Measurements from ENCODE around the gene LDLRAD4.

LDLRAD4 gene

DNA sequence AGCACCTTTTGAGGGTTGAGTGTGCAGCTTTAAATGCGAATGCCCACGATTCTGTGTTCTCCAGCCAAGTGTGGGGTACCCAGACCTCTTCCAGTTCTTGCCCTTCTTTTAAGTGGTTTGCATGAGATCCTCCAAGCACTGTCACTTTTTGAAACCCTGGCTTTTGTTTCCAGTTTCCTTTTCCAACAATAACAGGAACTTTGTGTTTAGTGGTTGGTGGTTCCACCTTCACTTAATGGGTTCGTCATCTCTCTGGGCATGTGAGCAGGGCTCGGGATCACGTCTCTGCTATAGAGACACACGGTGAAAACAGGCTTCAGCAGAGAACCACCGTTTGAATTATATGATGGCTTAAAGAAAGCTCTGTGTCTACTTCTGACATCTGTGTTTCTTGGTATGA is 197.6 kb downstream of the LDLRAD4 start:
- no peak for DNase-seq

DNA sequence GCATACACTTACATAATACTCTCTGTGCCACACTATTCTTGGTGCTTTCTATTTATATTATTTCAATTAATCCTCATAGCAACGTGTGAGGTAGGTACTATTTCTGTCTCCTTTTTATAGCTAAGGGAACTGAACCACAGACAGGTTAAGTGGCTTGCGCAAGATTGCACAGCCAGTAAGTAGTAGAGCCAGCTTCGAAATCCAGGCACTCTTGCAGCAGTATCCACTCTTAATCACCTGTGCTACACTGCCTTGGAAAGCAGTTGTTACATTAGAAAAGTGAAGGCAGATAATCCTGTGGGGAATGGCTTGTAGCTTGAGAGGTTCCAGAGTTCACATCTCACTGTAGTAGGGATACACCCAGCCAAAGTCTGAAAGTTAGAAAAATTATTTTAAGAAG is 198.3 kb downstream of the LDLRAD4 start:
- no peak for DNase-seq

DNA sequence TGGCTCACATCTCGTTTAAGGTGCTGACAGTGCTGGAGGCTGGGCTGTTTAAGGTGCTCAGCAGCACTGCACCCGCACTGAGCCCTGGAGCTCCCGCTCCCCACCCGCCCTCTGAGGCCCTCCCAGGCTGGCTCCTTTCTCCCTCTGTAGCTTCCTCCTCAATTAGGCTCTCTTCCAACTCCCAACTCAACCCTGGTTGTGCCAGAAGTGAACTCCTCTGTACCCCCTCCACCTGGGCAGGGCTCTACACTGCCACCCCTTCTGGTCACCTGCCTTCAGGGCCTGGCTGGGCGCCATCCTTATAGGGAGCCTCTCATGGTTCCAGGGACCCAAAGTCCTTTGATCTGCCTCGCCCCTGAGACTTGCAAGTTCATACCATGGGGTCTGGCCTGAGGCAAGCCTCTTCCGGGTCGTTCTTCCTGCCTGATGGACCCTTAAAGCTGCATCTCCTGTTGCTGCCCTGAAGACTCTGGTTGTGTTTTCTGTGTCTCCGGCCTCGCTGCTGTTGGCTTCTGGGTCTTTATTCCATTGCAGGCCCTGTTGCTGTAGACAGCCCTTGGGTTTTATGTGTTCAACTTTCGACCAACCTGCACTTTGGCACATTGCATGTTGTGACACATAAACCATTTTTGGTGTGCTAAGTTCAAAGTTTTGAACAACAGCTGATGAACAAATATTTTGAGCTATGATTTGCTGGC is 199.6 kb downstream of the LDLRAD4 start:
- no peak for DNase-seq

DNA sequence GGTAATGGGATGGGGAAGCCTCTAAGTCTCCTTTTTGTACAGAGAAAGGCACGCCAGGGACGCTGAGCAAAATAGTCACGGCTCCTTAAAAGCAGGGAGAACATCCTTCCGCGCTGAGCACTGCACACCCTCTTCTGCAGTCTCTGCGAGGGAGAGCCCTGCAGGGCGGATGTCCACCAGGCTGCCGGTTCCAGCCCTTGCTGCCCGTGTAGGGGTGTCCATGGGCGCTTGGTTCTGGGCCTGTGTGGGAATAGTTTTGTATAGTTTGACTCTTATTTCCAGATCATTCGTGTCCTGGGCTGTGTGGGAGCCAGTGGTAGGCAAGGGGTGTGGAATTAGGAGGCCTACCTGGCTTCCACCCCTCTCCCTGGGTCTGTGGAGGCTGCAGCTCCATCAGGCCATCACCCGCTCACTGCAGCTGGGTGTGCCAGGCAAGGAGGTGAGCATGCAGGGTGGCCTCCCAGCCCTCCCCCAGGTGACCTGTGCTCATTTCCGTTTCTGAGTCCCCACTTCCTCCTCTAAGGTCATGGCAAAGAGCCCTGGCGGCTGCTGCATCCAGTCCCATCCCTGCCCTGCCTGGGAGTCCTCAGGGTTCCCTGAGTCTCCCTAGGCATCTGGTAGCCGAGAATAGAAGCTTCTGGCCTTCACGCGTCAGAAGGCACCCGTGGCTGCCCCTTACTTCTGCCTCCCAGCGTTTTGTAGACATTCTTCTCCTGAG is 202.6 kb downstream of the LDLRAD4 start:
- DNase-seq: no peak

DNA sequence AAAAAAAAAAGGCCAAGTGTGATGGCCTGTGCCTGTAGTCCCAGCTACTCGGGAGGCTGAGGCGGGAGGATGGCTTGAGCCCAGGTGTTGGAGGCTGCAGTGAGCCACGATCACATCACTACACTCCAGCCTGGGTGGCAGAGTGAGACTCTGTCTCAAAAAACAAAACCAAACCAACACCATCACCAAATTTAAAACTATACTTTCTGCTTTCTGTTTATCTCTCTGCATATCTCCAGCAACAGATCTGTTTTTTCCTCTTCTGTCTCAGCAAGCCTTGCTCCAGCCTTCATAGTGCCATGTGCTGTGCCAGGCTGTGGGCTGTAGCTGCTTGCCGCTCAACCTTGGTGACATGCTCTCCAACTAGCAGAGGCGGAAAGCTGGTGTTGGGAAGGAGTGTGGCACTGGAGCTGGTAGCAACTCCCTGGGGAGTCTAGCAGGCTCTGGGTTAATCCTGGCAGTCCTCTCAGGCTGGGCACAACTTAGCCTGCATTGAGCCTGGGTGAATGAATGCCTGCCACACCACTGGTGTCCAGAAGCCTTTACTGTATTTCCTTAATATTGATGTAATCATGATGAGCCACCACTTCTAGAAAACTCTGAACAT is 204.1 kb downstream of the LDLRAD4 start:
- no peak for DNase-seq

DNA sequence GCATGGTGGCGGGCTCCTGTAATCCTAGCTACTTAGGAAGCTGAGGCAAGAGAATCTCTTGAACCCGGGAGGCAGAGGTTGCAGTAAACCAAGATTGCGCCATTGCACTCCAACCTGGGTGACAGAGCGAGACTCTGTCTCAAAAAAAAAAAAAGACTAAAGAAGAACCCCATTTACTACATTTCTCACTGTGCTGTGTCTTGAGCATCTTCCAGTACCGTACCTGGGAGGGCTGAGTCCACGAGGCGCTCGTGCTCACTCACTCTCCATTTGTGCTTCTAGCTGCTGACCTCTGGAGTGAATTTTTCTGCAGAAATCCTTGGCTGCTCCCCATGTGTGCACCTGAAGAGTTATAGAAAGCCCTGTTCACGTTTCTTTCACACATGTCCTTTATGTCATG is 204.8 kb downstream of the LDLRAD4 start:
- DNase-seq: no peak

DNA sequence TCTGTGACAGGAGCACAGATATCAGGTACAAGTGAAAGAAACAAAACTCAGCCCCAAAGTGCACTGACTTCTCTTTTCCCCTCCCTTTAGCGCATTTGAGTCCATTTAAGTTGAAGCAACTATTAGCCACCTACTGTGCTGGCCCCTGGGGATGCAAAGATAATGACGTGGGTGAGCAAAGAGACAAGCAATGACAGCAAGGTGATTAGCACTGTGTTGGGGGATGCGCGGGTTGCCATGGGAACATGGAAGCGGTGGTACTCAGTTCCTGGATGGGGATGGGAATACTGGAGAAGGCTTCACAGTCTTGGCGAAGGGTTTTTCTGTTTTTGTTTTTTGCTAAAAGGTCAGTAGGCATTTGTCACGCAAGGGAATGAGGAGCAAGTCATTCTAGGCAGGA is 205.8 kb downstream of the LDLRAD4 start:
- no peak for DNase-seq

DNA sequence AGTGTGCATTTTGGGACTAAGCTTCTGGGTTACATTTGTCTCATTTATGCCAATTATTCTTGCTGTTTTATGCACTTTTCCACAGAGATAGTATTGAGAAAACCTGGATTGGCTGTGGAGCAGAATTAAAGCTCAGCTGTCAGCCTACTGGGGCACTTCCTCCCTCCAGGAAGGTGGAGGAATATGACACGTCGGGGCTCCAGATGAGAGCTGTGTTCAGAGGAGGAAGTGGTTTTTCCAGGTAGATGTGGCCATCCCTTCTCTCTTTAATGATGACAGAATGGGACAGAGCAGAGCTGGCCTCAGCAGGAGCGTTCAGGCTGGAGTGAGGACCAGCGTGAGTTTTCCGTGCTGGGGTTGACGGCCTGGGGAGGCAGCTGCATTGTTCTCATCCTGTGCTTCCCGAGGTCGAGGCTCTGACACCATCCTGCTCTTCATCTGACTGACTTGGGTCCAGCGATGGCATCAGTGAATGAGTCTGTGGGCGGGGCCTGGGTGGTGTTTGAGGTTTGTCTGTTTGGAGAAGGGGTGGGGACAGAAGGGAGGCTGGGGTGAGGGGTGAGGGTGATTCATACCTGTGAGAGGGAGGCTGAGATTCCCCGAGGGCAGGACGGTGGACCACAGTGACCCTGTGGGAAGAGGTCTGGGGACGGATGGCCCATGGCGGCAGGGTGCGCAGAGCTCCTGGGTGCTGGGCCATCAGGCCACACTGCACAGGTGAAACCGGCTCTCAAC is 207.0 kb downstream of the LDLRAD4 start:
- DNase-seq: no peak

DNA sequence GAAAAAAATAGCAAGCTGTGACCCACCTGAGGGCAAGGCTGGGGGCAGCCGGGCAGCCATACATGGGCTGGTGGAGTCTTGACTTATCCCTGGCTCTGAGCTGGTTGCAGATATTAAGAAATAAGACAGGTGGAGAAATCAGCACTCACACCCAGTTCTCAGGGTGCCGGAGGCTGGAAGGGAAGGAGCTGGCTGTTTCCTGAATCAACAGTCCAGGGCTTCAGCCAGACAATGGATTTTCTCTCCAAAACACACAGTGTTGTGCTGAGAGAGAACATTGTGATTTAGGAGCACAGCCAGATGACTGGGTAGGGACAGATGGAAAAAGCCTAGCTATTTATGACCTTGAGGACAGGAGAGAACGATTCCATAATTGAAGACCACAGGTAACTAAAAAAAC is 208.8 kb downstream of the LDLRAD4 start:
- DNase-seq: no peak

DNA sequence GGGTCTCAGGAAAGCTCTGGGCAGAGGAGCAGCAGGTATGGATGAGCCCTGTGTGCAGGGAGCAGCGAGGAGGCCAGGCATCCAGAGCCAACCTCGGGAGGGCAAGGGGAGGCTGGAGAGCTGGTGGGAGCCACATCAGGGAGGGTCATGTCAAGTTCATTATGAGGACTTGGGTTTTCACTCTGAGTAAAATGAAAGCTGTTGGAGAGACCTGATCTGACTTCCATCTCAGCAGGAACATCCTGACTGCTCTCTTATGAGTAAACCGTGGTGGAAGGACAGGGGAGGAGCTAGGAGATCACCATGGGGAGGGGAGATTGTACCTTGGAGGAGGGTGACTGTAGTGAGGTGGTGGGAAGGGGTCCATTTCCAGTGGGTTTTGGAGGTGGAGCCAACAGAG is 209.8 kb downstream of the LDLRAD4 start:
- DNase-seq: no peak

DNA sequence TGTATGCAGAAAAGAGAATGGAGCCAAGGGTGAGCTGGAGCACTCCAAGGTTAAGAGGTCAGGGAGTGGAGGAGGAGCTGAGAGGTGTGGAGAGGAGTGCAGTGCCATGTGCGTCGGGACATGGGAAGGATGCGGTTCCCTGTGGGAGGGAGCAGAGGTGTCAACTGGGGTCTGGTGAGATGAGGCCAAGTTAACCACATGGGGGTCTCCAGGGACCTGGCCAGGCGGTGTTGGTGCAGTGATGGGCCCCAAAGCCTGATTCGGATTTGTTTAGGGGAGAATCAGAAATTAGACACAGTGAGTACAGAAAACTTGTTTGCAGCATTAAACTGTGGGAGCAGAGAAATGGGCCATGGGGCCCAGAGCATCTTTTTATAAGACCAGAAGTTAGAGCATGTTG is 210.5 kb downstream of the LDLRAD4 start:
- DNase-seq: no peak

DNA sequence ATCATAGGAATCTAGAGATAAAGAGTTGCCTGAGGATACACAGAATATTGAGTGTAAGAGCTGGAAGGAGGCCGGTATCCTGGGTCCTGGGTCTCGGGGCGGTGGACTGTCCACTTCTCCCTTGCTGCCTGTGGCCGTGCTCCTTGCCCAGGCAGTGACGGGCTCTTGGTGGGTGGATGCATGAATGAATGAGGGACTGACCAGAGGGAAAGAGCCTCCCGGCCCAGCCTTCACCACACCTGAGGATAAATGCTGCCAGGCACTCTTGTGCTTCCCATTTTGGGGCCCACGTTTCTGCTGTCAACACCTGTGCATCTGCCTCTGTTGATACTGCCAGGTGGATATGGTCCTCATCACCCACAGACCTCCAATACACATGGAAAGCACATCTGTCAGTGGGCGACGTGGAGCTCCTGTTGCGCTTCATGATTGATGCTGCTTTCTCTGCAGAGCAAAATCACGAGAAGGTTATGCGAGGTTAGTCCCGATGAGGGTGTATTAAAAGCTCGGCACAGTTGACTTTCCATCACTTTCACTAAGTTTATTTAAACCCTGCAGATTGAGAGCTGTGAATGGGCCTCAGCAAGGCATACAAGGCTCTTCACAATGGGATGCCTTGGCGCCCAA is 211.4 kb downstream of the LDLRAD4 start:
- no peak for DNase-seq

DNA sequence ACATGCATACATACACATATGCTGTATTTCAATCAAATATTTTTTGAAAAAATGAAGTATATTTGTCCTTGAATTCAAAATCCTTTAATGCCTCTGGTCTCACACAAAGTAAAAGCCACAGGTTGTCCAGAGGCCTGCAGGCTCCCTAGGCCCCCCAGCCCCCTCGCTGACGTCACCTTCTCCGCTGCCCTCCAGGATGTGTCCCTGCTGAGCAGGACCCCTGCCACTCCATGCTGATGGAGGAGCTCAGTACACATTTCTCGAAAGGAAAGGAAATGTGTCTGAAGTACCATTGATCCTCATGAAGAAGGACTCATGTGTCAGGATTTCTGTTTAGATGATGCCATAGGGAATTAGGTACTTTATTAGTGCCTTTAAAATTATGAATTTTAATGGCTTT is 212.1 kb downstream of the LDLRAD4 start:
- no peak for DNase-seq

DNA sequence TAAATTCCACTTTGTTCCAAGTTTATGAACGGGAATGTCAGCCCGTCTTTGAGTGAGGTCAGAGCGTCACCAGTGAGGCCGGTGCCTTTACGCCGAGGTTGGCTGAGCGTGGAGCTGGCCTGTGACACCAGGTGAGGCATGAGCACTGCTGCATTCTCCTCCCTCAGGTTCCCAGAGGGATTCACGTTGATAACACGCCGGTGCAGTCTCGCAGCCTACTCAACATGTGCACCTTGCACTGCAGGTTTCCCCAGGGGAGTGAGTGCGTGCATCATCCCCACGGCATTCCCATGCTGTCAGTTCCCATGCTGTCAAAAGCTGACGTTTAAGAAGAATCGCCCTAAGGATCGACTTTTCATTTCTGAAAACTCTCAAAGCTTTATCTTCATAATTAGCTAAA is 213.3 kb downstream of the LDLRAD4 start:
- DNase-seq: no peak

DNA sequence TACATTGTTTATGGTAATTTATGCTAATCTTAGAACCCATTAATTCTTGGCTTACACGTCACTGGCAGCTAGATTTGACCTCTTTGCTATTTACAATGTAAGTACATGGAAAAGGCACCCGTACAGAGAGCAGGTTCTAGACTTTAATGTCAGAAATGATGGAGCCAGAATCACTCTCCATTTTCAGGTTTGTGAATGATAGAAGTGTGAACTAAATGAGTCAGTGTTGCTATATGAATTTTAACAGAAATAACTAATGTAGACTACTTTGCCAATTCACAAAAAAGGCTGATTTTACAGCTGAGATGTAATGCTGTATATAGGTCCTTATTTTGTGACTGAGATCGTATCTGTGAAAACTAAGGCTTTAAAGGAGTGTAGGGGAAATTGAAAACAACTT is 214.6 kb downstream of the LDLRAD4 start:
- DNase-seq: no peak

DNA sequence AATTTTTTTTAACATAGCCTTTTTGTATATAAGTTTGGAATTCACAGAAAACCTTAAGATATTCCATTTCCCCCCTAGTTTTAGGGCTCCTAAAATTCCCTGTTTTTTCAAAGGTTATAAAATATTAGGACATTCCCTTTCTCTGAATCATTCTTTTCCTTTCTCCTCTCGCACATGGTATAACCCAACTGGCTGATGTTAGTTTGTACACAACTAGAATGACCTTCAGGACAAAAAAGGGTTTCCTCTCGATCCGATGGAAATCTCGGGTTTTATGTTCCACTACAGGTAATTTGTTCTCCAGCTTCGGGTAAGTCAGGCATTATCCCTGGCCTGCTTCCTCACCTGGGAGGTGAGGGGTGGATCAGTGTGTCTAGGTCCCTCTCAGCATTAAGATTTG is 215.1 kb downstream of the LDLRAD4 start:
- no peak for DNase-seq

DNA sequence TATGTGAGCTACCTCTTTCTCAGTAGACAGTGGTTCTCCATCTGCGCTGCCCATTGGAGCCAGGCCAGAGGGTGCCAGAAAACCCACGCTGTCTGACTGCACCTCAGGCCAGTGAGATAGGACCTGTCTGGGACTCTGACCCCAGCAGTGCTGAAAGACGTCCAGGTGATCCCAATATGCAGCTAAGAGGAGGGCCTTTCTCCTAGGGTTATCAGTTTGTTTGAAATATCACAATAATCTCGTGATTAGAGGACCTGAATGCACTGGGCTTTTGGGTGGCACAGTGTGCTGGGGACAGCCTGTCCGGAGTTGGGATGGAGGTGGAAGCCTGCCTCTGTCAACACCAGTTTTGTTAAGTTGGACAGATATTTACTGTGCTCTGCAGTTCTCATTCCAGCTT is 216.3 kb downstream of the LDLRAD4 start:
- no peak for DNase-seq

DNA sequence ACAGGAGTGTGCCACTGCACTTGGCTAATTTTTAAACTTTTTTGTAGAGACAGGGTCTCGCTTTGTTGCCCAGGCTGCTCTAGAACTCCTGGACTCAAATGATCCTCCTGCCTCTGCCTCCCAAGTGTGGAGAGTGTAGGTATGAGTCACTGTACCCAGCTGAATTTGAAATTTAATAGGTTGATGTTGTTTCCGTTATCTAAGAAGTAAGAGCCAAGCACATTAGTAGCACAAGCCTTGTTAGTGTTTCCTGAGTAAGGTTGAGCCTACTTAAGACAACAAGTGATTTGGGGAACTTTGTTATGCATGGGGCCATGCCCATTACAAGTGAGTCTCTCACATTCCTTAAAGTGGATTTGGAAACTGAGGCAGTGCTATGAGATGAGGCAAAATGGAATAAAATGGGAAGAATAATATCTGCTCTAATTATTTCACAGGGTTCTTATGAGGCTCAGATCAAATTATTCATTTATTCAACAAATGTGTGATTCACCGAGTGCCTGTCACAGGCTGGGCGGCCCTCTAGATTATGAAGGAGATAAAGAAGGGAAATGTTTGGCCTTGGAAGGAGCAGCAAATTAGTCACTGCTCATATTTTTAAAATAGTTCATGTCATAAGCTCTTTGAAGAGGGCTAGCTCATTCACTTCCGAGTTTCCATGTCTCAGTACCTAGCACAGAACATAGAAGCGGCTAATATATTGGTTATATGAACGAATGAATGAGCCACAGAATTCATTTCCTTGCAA is 217.2 kb downstream of the LDLRAD4 start:
- DNase-seq: no peak

DNA sequence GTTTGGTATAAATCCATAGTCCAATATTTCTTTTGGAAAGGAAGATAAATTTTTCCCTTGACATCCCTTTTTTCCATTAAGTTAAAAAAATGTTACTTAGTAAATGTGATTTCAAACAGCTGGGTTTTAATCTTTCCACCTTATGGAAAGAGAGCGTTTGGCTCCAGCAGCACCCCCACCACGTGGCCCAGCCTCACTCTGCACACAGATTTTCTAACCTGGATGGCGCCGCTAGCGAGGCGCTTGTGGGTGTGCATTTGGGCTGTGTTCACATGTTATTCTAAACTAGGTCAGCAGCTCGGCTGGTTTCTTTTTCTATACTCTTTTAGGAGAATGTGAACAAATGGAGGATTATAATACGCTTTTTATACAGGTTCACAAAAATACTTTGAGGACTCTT is 218.0 kb downstream of the LDLRAD4 start:
- no peak for DNase-seq

DNA sequence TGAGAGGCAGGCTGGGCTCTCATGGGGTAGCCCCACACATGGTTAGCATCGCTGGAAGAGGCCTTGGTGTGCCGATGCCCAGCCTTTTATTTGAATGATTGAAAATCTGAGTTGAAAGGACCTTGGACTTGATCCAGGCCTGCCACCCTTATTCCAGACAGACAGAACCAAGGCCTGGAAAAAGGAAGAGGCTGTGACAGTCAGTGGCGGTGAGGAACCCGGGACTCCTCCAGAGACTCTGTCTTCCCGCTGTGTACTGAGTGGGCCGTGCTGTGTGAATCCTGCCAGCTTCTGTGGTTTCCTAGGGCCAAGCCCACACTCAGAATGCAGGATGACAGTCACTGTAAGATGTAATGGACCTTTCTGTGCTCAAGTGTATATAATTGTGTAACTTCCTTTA is 218.5 kb downstream of the LDLRAD4 start:
- DNase-seq: no peak

DNA sequence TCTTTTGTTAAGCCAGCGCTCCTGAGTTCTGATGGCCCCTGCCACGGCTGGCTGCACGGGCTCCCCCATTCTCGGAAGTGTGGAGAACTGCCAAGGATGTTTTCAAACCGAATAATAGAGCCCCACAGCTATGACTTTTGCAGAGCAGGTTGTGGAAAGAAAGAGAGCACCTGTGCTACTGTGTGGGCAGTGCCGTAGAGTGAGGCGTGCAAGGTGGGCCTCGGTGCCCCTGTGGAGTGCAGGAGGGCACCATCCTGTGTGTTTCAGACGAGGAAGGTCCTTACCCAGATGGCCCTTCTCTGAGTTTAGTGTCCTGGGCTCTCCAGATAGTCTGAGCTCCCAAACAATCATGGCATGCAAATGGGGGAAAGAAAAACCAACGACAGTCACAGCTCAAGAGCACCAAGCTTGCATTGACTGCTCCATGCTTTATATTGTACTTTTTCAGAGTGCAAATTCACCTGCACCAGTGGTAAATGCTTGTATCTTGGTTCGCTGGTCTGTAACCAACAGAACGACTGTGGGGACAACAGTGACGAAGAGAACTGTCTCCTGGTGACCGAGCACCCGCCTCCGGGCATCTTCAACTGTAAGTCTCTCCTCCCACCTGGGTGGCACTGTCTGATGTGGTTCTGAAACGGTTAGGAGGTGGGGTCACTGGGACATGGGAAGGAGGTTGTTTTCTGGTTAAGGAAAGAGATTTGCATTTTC is 219.4 kb downstream of the LDLRAD4 start:
- DNase-seq: no peak

DNA sequence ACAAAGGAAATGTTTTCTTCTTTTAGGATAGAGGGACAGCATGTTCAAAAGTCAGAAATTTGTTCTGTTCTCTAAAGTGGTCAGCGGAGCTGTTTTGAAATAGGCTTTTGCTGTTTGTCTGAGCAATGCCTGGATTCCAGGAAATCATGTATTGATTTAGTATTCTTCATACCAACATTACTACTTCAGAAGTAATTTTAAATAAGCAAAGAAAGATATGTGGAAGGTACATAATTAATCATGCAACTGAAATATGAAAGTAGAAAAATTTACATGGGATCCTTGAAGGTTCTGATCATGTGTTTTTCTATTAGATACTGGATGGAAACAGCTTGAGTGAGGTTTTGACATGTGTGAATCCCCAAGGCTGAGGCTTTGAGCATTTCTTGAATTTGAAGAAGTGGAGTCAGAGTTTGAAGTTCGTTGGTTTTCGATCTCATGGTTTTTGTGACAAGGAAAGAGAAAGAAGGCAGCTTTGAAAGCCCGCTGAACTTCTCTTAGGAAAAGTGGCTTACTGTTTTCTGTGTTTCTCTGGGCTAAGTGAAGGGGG is 220.0 kb downstream of the LDLRAD4 start:
- no peak for DNase-seq
